Large intestine (tissue), 12 donors: ENCODE results near the gene AVPR2. TPM values are rescaled to one million over a fixed set of nuclear protein-coding genes. Genes with fewer than 3 reads are reported as not detected.

ENCODE experiments used
- DNase-seq, 2 donors: peaks; one replicate each; pipeline versions ENCODE4 v3.0.0 to v3.0.0-alpha.2; 2013
- H3K27ac ChIP-seq: one replicate; pipeline ENCODE4 v1.5.1; 2013; ENCODE audit warnings: low read length
- H3K27me3 ChIP-seq: 2 replicates; pipeline ENCODE4 v1.6.1; 2013; ENCODE audit warnings: low read length; ENCODE audit not compliant: control insufficient read depth, insufficient read depth
- H3K36me3 ChIP-seq: 2 replicates; pipeline ENCODE4 v1.6.1; 2013; ENCODE audit warnings: low read length; ENCODE audit not compliant: control insufficient read depth, insufficient read depth
- H3K4me1 ChIP-seq: one replicate; pipeline ENCODE4 v1.6.1; 2013; ENCODE audit warnings: low read length; ENCODE audit not compliant: control insufficient read depth, insufficient read depth
- H3K4me3 ChIP-seq: one replicate; pipeline ENCODE4 v1.5.1; 2013; ENCODE audit warnings: low read length
- H3K9me3 ChIP-seq: one replicate; pipeline ENCODE4 v1.6.1; 2013; ENCODE audit warnings: mild to moderate bottlenecking, low read depth, low read length, moderate library complexity; ENCODE audit not compliant: control insufficient read depth
- WGBS: methylation state at CpG from one replicate; pipeline ENCODE4 v1.1.5; 2013; ENCODE audit warnings: low lambda C conversion rate; ENCODE audit not compliant: insufficient coverage; 5-methylcytosine and 5-hydroxymethylcytosine counted together
- long read RNA-seq, 11 donors: transcript quantifications; one replicate each; lab custom pipeline, GENCODE V29; 2026
- polyA plus RNA-seq: library from polyadenylated mRNA; unstranded; fragments of 120-200 nt; gene quantifications from one replicate; pipeline ENCODE4 v1.2.1, GENCODE V29; 2013

Gene AVPR2
- 0.28 TPM for polyA plus RNA-seq
- long read RNA-seq, donor 1 = 0 reads
- long read RNA-seq, donor 2 = 0 reads
- long read RNA-seq, donor 3 = 0 reads
- long read RNA-seq, donor 4 = 0 reads
- long read RNA-seq, donor 5 = 0 reads
- long read RNA-seq, donor 6 = 0 reads
- long read RNA-seq, donor 7 = 0 reads
- long read RNA-seq, donor 8, partial matches to known transcripts = 0 of 1 reads
- long read RNA-seq, donor 8, other reads (novel, unspliced or antisense) = 0 of 1 reads
- long read RNA-seq, donor 9 = 0 reads
- long read RNA-seq, donor 10 = 0 reads
- long read RNA-seq, donor 11 = 0 reads

DNA sequence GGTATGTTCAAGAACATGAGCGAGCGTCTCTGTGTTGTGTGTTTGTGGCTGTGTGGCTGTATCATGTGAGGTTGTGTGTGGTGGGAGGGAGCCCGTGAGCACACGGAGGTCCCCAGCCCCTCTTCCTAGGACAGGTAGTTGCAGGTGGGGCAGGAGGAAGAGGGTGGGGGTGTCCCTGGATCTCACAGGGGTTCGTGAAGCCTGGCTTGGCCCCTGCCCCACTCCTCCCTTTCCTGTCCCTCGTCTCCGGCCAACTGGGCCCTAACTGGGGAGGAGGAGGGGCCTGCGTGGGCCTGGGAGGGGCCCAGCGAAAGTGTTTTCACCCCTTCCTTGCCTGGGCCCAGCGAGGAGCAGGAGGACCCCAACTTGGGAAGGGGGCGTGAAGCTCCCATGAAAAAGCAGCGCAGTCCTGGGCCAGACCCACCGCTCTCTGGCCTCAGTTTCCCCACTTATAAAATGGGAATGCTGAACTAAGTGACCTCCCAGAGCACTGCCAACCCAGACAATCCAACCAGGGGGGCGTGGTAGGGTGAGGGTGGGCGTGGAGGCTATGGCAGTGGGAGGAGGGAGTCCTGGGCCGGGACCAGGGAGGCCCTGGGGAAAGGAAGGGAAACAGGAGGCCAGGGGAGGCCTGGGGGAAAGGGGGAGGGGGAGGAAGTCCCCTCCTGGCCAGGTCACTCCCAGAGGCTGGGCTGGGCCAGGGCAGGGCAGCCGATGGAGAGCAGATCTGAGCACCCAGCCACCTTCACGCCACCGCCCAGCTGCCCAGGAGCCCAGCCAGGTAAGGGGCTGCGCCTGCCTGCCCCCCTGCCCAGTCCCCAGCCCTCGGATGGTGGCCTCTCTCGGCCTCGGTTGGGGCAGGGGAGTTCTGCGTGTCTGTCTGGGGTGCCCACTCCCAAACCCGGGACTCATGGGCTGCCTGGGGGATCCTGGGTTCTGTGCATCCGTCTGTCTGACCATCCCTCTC is at the start of gene AVPR2:
TSS of gene AVPR2 (plus strand) at position 683 of the 967 bp plus-strand sequence. CDS start 473 bp downstream, outside the sequence.
- Histone ChIP-seq H3K4me1 (peaks cover 5% of the 10 kb centered on the region), H3K27me3 (no peaks in the 10 kb centered on the region), H3K36me3 (no peaks in the 10 kb centered on the region), H3K4me3 (no peak within 1 kb of the TSS), H3K27ac (no peak within 1 kb of the TSS), H3K9me3 (no peaks in the 10 kb centered on the region)
- DNase-seq = no peak
- no CpG with 5 or more reads among the region's 26 CpGs for WGBS

DNA sequence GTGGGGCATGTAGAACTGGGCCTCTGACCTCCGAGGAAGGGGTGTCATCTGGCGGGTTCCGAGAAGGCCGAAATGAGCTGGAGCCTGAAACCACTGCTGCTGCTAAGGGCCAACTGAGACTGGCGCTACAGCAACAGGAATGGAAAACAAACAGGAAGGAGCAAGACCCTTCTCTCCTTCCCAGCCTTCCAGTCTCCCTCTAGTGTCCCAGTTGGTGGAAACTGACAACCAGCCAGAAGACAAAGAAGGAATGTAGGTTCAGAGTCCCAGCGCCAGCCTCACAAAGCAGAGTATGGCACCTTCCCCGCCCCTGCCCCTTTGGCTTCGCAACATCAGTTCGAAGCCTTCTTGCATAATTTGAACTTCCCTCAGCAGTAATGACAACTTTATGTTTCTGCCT is 49.8 kb upstream of the AVPR2 start:
- Histone ChIP-seq H3K36me3 (no peaks in the 10 kb centered on the region), H3K9me3 (no peaks in the 10 kb centered on the region), H3K27ac (no peak overlapping the region), H3K4me1 (no peaks in the 10 kb centered on the region), H3K27me3 (peaks cover 3% of the 10 kb centered on the region), H3K4me3 (no peak overlapping the region)
- DNase-seq = no peak
- no CpG with 5 or more reads among the region's 9 CpGs for WGBS

DNA sequence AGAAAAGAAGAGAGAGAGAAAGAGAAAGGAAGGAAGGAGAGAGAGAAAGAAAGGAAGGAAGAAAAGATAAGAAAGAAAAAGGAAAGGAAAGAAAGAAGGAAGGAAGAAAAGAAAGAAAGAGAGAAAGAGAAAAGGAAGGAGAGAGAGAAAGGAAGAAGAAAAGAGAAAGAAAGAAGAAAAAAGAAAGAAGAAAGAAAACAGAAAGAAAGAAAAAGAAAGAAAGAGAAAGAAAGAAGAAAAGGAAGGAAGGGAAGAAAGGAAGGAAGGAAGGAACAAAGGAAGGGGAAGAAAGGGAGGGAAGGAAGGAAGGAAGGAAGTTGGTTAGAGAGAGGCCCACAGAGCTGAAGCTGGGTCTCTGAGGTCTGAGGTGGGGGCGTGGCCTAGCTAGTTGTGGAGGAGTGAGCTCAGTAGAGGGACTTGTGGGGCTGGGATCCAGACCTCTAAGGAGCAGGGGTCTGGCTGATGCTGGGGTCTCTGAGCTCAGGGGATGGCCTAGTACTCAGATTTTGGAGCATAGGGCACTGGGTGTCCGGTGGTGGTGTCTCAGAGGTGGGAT is 47.0 kb upstream of the AVPR2 start:
- peaks cover 6% of the 10 kb centered on the region for H3K27me3 ChIP-seq
- H3K4me3 ChIP-seq = no peak overlapping the region
- H3K9me3 ChIP-seq = no peaks in the 10 kb centered on the region
- no CpG with 5 or more reads among the region's 2 CpGs for WGBS
- H3K27ac ChIP-seq = no peak overlapping the region
- DNase-seq = no peak
- H3K36me3 ChIP-seq = no peaks in the 10 kb centered on the region
- no peaks in the 10 kb centered on the region for H3K4me1 ChIP-seq

DNA sequence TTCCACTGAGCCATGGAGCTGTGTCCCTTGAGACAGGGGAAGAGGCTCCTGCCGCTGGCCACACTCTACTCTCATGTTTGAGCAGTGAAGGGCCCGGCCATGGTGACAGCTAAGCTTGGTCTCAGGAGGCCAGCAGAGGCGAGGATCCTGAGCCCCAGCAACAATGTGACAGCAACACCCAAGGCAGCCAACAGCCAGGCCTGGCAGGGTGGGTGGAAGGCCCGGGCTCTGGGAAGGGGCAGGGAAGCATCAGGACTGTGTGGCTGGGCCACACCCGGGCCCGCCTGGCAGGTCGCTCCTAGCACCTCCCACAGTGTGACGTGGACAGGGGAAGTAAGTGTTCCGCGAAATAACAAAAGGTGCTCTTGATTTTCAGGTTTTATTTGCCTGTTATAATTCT is 43.3 kb upstream of the AVPR2 start:
- Histone ChIP-seq H3K4me3 (no peak overlapping the region), H3K4me1 (no peaks in the 10 kb centered on the region), H3K27ac (no peak overlapping the region), H3K9me3 (no peaks in the 10 kb centered on the region), H3K27me3 (peaks cover 19% of the 10 kb centered on the region), H3K36me3 (no peaks in the 10 kb centered on the region)
- no peak for DNase-seq
- no CpG with 5 or more reads among the region's 10 CpGs for WGBS

DNA sequence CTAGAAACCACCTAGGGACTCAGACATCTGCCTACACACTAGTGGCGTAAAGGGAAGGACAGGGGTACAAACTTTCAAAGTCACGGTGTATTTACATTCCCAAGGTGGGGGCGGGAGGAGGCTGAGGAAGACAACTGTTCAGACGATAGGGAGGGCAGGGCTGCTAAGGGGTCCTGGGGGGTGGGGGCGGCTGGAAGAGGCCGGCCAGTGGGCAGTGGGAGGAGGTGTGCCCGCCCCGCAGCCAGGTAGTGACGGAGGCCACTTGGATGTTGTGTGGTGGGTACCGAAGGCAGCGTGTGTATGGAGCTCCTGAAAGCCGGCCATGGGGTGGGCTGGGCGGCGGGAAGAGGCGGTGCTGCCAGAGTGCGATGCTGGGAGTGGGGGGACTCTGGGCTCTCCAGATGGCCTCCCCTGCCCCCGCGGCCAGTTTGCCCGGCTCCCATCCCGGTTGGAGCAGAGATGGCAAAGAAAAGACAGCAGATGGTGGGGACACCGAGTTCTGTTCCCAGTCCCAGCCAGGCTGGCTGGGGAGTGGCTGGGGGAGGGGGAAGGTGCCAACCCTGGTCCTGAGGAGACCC is 42.7 kb upstream of the AVPR2 start:
- Histone ChIP-seq H3K27ac (no peak overlapping the region), H3K4me1 (no peaks in the 10 kb centered on the region), H3K9me3 (no peaks in the 10 kb centered on the region), H3K4me3 (no peak overlapping the region), H3K27me3 (peaks cover 19% of the 10 kb centered on the region), H3K36me3 (no peaks in the 10 kb centered on the region)
- 20% methylated on average over 1 of the region's 21 CpGs for WGBS
- DNase-seq = no peak

DNA sequence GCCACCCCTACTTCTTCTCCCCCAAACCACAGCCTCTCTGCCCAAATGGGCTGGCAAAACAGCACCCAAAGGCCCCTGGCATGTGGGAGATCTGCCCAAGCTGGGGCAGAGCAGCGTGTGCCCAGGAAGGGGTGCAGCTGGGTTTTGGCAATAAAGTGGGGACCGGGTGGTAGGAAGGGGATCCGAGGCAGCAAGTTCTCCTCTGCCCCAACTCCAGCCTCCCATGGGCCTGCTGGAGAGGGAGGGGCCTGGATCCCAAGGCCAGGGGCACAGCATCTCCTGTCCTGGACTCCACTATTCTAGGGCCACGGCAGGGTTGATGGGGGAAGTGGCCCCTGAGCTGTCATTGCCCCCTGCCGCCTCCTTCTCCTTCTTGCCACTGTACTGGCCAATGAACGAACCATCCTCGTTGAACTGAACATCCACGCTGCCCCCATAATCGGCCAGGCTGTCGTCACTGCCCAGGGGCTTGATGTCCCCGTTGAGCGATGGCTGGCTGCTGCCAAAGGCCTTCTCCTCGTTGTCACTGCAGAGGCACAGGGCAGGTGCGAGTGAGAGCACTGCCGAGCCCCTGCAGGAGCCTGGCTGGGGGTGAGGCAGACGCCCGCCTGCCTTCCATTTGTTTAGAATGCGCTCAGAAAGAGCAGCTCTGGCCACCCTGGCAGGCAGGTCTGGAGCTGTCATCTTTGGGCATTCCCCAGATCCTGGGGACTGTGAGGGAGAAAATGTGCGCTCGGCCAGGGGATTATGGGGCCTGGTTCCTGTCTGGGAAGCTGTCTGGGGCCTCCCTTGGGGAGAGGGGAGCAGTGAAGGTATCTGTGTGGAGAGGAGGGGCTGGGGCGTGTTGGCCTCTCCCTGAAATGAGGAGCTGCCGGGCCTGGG is 41.9 kb upstream of the AVPR2 start:
- peaks cover 19% of the 10 kb centered on the region for H3K27me3 ChIP-seq
- H3K4me3 ChIP-seq = no peak overlapping the region
- DNase-seq = no peak
- H3K4me1 ChIP-seq = no peaks in the 10 kb centered on the region
- H3K36me3 ChIP-seq = no peaks in the 10 kb centered on the region
- H3K9me3 ChIP-seq = no peaks in the 10 kb centered on the region
- H3K27ac ChIP-seq = no peak overlapping the region
- WGBS = no CpG with 5 or more reads among the region's 22 CpGs

DNA sequence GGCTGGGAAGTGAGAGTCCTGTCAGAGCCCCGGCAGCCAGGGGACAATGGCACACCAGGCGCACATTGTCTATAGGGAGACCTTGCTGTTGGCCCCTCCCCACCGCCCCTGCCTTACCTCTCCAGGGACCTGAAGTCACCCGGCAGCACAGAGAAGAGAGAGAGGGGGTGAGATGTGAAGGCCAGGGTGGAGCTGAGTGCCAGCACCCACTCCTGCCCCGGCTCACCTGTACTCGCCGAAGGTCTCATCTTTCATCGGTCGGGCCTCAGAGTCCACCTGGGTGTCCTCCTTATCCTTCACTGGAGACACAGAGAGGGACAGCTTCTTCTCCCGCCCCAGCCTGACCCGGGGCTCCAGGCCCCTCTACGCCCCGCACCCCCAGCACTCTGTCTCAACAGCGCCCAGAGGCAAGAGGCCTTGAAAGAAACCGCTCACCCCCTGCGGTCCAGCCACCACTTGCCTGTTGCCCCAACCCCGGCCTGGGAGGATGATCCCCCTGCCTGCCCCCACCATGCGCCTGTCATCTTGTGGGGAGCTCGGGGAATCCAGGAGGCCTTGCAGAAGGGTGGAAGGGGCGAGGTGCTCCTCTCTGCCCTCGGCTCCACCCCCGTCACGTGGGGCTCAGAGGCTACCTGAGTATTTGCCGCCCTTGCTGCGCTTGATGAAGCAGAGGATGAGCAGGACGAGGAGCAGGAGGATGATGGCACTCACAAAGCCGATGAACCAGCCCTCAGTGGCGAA is 41.1 kb upstream of the AVPR2 start:
- H3K9me3 ChIP-seq = no peaks in the 10 kb centered on the region
- H3K4me1 ChIP-seq = no peaks in the 10 kb centered on the region
- H3K36me3 ChIP-seq = no peaks in the 10 kb centered on the region
- no CpG with 5 or more reads among the region's 28 CpGs for WGBS
- H3K27ac ChIP-seq = no peak overlapping the region
- H3K4me3 ChIP-seq = no peak overlapping the region
- no peak for DNase-seq
- peaks cover 19% of the 10 kb centered on the region for H3K27me3 ChIP-seq

DNA sequence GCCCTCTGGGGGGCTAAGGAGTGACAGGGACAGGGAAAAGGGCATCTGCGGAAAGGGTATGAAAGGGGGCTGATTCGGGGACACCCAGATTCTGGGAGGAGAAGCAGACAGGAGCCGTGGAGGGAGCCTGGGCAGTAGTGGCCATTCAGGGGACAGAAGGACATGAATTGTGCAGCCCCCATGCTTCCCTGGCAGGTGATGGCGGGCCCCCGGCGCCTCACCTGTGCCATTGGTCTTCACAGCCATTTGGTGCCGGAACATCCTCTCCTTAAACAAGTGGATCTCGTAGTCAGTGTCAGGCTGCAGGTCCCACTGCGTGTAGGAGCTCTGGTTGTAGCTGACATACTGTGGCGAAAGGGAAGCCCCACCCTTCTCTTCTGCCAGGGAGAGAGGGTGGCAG is 40.4 kb upstream of the AVPR2 start:
- DNase-seq = no peak
- Histone ChIP-seq H3K9me3 (no peaks in the 10 kb centered on the region), H3K4me1 (no peaks in the 10 kb centered on the region), H3K27ac (no peak overlapping the region), H3K4me3 (no peak overlapping the region), H3K36me3 (no peaks in the 10 kb centered on the region), H3K27me3 (peaks cover 19% of the 10 kb centered on the region)
- WGBS = no CpG with 5 or more reads among the region's 10 CpGs

DNA sequence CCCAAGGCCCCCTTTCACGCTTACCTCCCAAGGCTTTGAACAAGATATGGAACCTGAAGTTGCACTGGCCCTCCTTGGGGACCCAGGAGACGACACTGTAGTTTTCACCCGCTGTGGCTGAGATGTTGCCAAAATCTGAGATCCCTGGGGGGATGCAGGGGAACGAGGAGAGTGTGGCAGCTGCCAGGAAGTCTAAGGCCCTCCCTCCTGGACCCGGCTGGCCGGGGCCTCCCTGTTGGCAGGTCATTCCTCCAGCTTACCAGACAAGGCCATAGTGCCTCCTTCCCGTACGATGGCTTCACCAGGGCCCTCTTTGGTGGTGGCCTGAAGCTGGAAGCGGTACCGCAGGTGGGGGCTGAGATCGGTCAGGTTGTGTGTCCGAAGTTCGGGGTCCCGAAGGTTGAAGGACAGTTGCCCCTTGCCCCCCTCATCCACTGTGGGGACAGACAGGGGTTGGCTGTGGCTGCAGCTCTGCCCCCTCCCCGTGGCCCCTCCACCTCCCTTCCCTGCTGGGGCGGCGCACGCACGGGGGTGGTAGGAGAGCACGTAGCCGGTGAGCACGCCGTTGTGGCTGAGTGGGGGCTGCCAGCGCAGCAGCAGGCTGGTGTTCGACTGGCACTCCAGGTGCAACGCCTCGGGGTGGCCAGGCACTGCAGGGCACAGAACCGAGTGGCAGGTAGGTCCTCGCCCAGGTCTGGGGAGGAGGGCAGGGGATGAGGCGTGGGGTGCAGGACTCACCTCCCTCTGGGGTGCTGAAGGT is 39.7 kb upstream of the AVPR2 start:
- no peak overlapping the region for H3K4me3 ChIP-seq
- peaks cover 19% of the 10 kb centered on the region for H3K27me3 ChIP-seq
- no peaks in the 10 kb centered on the region for H3K9me3 ChIP-seq
- H3K27ac ChIP-seq = no peak overlapping the region
- no CpG with 5 or more reads among the region's 30 CpGs for WGBS
- DNase-seq = no peak
- no peaks in the 10 kb centered on the region for H3K36me3 ChIP-seq
- no peaks in the 10 kb centered on the region for H3K4me1 ChIP-seq
